Measurements from ENCODE around the gene THRSP. TPM values are rescaled to one million over a fixed set of nuclear protein-coding genes. Genes with fewer than 3 reads are reported as not detected.

THRSP gene
- total and polyA plus RNA-seq, 2 of the 8 experiments (the other 6 are each of a cell fraction or from before 2014, with no cell fraction given): 0.11 TPM; not detected in 1

DNA sequence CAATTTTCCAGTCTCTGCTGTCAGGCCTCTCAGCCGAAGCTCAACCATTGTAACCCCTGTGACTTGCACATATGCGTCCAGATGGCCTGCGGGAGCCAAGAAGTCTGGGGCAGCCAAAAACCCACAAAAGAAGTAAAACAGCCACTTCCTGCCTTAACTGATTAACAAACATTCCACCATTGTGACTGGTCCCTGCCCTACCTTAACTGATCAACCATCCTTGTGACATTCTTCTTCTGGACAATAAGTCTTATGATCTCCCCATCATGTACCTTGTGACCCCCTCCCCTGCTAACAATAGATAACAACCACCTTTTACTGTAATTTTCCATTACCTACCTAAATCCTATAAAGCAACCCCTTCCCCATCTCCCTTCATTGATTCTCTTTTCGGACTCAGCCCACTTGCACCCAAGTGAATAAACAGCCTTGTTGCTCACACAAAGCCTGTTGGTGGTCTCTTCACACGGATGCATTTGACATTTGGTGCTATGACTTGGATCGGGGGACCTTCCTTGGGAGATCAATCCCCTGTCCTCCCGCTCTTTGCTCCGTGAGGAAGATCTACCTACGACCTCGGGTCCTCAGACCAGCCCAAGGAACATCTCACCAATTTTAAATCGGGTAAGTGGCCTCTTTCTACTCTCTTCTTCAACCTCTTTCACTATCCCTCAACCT, 17.3 kb downstream of the THRSP start:
- no peaks in the 10 kb centered on the region for H3K27me3 ChIP-seq (replicated peaks in 1 of 4; ENCODE audit: control insufficient read depth in 3 of 4, extremely low read depth in 1 of 4, insufficient read depth in 3 of 4, low read length in 3 of 4)
- H2AFZ ChIP-seq (ENCODE audit: low read length): no peak overlapping the region
- no peak overlapping the region for H3K14ac ChIP-seq (ENCODE audit: insufficient read length)
- DNase-seq (ENCODE audit: low read depth in 1 of 2, low spot score in 2 of 2) (no peak), FAIRE-seq (no peak)
- CTCF ChIA-PET (ENCODE audit: partially characterized antibody): no interaction called here
- H3K56ac ChIP-seq (replicated peaks; ENCODE audit: insufficient read length, low read depth, low read length): no peak overlapping the region
- H3K27ac ChIP-seq (ENCODE audit: low read depth, low read length): no peak overlapping the region
- H2AK5ac ChIP-seq (ENCODE audit: low read depth, low read length): no peak overlapping the region; the same call in 1 of the 2 replicates
- no peak overlapping the region for H3K9ac ChIP-seq (replicated peaks in 1 of 4; ENCODE audit: extremely low read depth in 1 of 4, low read depth in 3 of 4, low read length in 3 of 4)
- H2BK5ac ChIP-seq (ENCODE audit: low read depth, low read length): no peak overlapping the region
- H4K91ac ChIP-seq (replicated peaks; ENCODE audit: insufficient read length, low read length): no peak overlapping the region
- H2BK20ac ChIP-seq (ENCODE audit: low read length): no peak overlapping the region
- no peak overlapping the region for H3K23ac ChIP-seq (ENCODE audit: insufficient read length)
- peaks cover 16% of the 10 kb centered on the region for H3K79me1 ChIP-seq (ENCODE audit: low read depth, low read length)
- H3K23me2 ChIP-seq (ENCODE audit: low read depth, low read length): peaks cover 5% of the 10 kb centered on the region; the same call in 1 of the 2 replicates
- H3K9me3 ChIP-seq (ENCODE audit: insufficient read depth in 2 of 2, low read depth in 1 of 2, low read length in 1 of 2): no peaks in the 10 kb centered on the region
- H2BK15ac ChIP-seq (ENCODE audit: low read length): no peak overlapping the region
- 91% methylated on average over 11 of the region's 11 CpGs; no CpG with 5 or more reads in 1 of the 2 experiments for WGBS, 2 experiments (ENCODE audit: extremely low coverage in 1 of 2, insufficient coverage in 1 of 2, insufficient read length in 1 of 2, insufficient replicate concordance in 2 of 2, low coverage in 1 of 2, low lambda C conversion rate in 2 of 2, missing lambda C conversion rate in 1 of 2)
- H4K20me1 ChIP-seq (replicated peaks in 1 of 2; ENCODE audit: control insufficient read depth in 1 of 2, insufficient read depth in 2 of 2, low read length in 2 of 2): peaks cover 0 to 8% of the 10 kb centered on the region in 2 experiments
- POLR2A ChIA-PET (ENCODE audit: partially characterized antibody): interaction anchor here (0.6 to 2.5 kb wide), 5 partner anchors 13 to 93 kb away, joined by 3 to 7 read pairs (median 3); no protein-coding TSS in a partner anchor
- TF ChIP-seq, protein P1, sequence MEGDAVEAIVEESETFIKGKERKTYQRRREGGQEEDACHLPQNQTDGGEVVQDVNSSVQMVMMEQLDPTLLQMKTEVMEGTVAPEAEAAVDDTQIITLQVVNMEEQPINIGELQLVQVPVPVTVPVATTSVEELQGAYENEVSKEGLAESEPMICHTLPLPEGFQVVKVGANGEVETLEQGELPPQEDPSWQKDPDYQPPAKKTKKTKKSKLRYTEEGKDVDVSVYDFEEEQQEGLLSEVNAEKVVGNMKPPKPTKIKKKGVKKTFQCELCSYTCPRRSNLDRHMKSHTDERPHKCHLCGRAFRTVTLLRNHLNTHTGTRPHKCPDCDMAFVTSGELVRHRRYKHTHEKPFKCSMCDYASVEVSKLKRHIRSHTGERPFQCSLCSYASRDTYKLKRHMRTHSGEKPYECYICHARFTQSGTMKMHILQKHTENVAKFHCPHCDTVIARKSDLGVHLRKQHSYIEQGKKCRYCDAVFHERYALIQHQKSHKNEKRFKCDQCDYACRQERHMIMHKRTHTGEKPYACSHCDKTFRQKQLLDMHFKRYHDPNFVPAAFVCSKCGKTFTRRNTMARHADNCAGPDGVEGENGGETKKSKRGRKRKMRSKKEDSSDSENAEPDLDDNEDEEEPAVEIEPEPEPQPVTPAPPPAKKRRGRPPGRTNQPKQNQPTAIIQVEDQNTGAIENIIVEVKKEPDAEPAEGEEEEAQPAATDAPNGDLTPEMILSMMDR (IDR thresholded peaks at IDR 0.05; ENCODE audit: control extremely low read depth in 1 of 3, insufficient read depth in 1 of 3, low read depth in 1 of 3, low read length in 3 of 3): no peak
- H3K18ac ChIP-seq (ENCODE audit: extremely low read depth, low read length): no peak overlapping the region
- no peak overlapping the region for H3K4me3 ChIP-seq (ENCODE audit: extremely low read depth in 1 of 4, insufficient read depth in 2 of 4, low read depth in 3 of 4, low read length in 4 of 4)
- H2BK12ac ChIP-seq (ENCODE audit: low read depth, low read length): no peak overlapping the region
- peaks cover 0 to 2% (median 0%) of the 10 kb centered on the region in 4 experiments; a peak in 1 of 8 replicates for H3K36me3 ChIP-seq (ENCODE audit: control insufficient read depth in 2 of 4, insufficient read depth in 4 of 4, low read length in 3 of 4)
- H3K4me1 ChIP-seq (replicated peaks in 1 of 4; ENCODE audit: control insufficient read depth in 3 of 4, insufficient read depth in 4 of 4, low read length in 3 of 4): peaks cover 0 to 9% (median 3%) of the 10 kb centered on the region in 4 experiments; a peak in 2 of 7 replicates
- no peak overlapping the region; the same call in 1 of the 2 replicates for H4K8ac ChIP-seq (ENCODE audit: extremely low read depth, insufficient read depth, low read length)
- H2BK120ac ChIP-seq (replicated peaks; ENCODE audit: low read depth, low read length): no peak overlapping the region
- H4K5ac ChIP-seq (ENCODE audit: insufficient read length, low read depth, low read length): no peak overlapping the region
- H3K4ac ChIP-seq (replicated peaks; ENCODE audit: insufficient read length, low read depth, low read length): no peak overlapping the region
- H3K4me2 ChIP-seq (ENCODE audit: insufficient read depth in 1 of 2, low read depth in 2 of 2, low read length in 2 of 2): no peak overlapping the region; a peak in 1 of 4 replicates
- peaks cover 16 to 32% of the 10 kb centered on the region in 2 experiments for H3K79me2 ChIP-seq (ENCODE audit: control insufficient read depth in 1 of 2, insufficient read depth in 2 of 2, low read length in 2 of 2)
